Measurements from ENCODE around the gene AGBL4. TPM values are rescaled to one million over a fixed set of nuclear protein-coding genes. Genes with fewer than 3 reads are reported as not detected.

Gene AGBL4
- total and polyA plus RNA-seq, 2 of the 13 experiments (the other 11 are each of a cell fraction or from before 2014, with no cell fraction given), result not detected

GRCh38 chr1:49541096-49541752, 482.5 kb downstream of the AGBL4 start:
- TF ChIP-seq ZFP1 (CRISPR knock-in tag; IDR thresholded peaks at IDR 0.05) (no peak), HDAC1 (CRISPR knock-in tag; IDR thresholded peaks at IDR 0.05) (no peak), CENPX (CRISPR knock-in tag; IDR thresholded peaks at IDR 0.05) (no peak), JUNB (CRISPR knock-in tag; IDR thresholded peaks at IDR 0.05; ENCODE audit: borderline replicate concordance) (no peak), GABPA (IDR thresholded peaks at IDR 0.05; ENCODE audit: low read depth, low read length) (no peak), GABPA (CRISPR knock-in tag; IDR thresholded peaks at IDR 0.05; ENCODE audit: low read depth) (no peak), ZNF274 (CRISPR knock-in tag; IDR thresholded peaks at IDR 0.05) (no peak), ZNF205 (CRISPR knock-in tag; IDR thresholded peaks at IDR 0.05) (no peak), ZNF775 (CRISPR knock-in tag; IDR thresholded peaks at IDR 0.05; ENCODE audit: borderline replicate concordance) (no peak)
- in situ Hi-C loops (cut with HindIII; ENCODE audit: extremely low pct_ligation_motif_present, low pct_unique_long_range_greater_than_20kb), result no loop called here
- Histone ChIP-seq H3K9me3 (ENCODE audit: low read length) (peaks cover 77% of the 10 kb centered on the region), H4K20me1 (ENCODE audit: insufficient read depth, low read length) (no peaks in the 10 kb centered on the region), H3K79me2 (ENCODE audit: insufficient read depth, low read length) (no peaks in the 10 kb centered on the region), H3K4me3 (replicated peaks in 1 of 3; ENCODE audit: insufficient read depth in 1 of 3, low read depth in 2 of 3, low read length in 3 of 3) (no peak overlapping the region), H3K27ac (ENCODE audit: extremely low read length, insufficient read depth, low read length) (no peak overlapping the region), H3K27me3 (ENCODE audit: control insufficient read depth in 1 of 2, insufficient read depth in 2 of 2, low read length in 2 of 2) (no peaks in the 10 kb centered on the region), H3K4me2 (ENCODE audit: low read depth, low read length) (no peak overlapping the region), H3K9ac (ENCODE audit: insufficient read depth, low read depth, low read length) (no peak overlapping the region), H3K36me3 (replicated peaks in 1 of 2; ENCODE audit: control insufficient read depth in 1 of 2, insufficient read depth in 2 of 2, low read length in 2 of 2) (no peaks in the 10 kb centered on the region), H3K4me1 (ENCODE audit: insufficient read depth, low read length) (no peaks in the 10 kb centered on the region), H2AFZ (ENCODE audit: low read length) (no peak overlapping the region)
- ATAC-seq (no peak), FAIRE-seq (no peak), DNase-seq (ENCODE audit: low spot score) (no peak)
- WGBS (ENCODE audit: low lambda C conversion rate), result 53% methylated on average over 3 of the region's 24 CpGs
- no TSS peak for BruUV-seq (replicated peaks)
- ChIA-PET CTCF (ENCODE audit: low intra/inter-chr PET ratio, low total read pairs) (no interaction called here), POLR2A (no interaction called here)
- intact Hi-C loops (cut with micrococcal nuclease; ENCODE audit: unreplicated experiment), result no loop called here

- no peaks in the 10 kb centered on the region for H3K4me1 ChIP-seq (ENCODE audit: insufficient read depth, low read length)
- no peaks in the 10 kb centered on the region for H3K79me2 ChIP-seq (ENCODE audit: insufficient read depth, low read length)
- no peak for FAIRE-seq
- H3K27ac ChIP-seq (ENCODE audit: extremely low read length, insufficient read depth, low read length), result no peak overlapping the region
- no peak overlapping the region for H2AFZ ChIP-seq (ENCODE audit: low read length)
- H3K4me3 ChIP-seq (replicated peaks in 1 of 3; ENCODE audit: insufficient read depth in 1 of 3, low read depth in 2 of 3, low read length in 3 of 3), result no peak overlapping the region
- intact Hi-C loops (cut with micrococcal nuclease; ENCODE audit: unreplicated experiment) (no loop called here), in situ Hi-C loops (cut with HindIII; ENCODE audit: extremely low pct_ligation_motif_present, low pct_unique_long_range_greater_than_20kb) (no loop called here)
- ChIA-PET POLR2A (no interaction called here), CTCF (ENCODE audit: low intra/inter-chr PET ratio, low total read pairs) (no interaction called here)
- DNase-seq (ENCODE audit: low spot score), result no peak
- H3K9ac ChIP-seq (ENCODE audit: insufficient read depth, low read depth, low read length), result no peak overlapping the region
- H3K4me2 ChIP-seq (ENCODE audit: low read depth, low read length), result no peak overlapping the region
- H4K20me1 ChIP-seq (ENCODE audit: insufficient read depth, low read length), result no peaks in the 10 kb centered on the region
- no peaks in the 10 kb centered on the region for H3K27me3 ChIP-seq (ENCODE audit: control insufficient read depth in 1 of 2, insufficient read depth in 2 of 2, low read length in 2 of 2)
- 9% methylated on average over 7 of the region's 7 CpGs for WGBS (ENCODE audit: low lambda C conversion rate)
- no TSS peak for BruUV-seq (replicated peaks)
- no peak for TF ChIP-seq KLF12 (CRISPR knock-in tag; IDR thresholded peaks at IDR 0.05; ENCODE audit: borderline replicate concordance)
- 0 out of 2 replicates have a peak, but pooled peaks have one; percentile 31 for TF ChIP-seq CREB1 (IDR thresholded peaks at IDR 0.05)
- TF ChIP-seq CREB1 (CRISPR knock-in tag; IDR thresholded peaks at IDR 0.05), result no peak
- no peaks in the 10 kb centered on the region for H3K36me3 ChIP-seq (replicated peaks in 1 of 2; ENCODE audit: control insufficient read depth in 1 of 2, insufficient read depth in 2 of 2, low read length in 2 of 2)
- ATAC-seq, result no peak
- H3K9me3 ChIP-seq (ENCODE audit: low read length), result peaks cover 83% of the 10 kb centered on the region
These were observed 496.0 kb downstream of the AGBL4 start for GRCh38 chr1:49527606-49528305.
